GM13976 (cell line): ENCODE measurements around the gene PAPSS2.
"Not testable (repeated sequence)": the region's sequence is repeated elsewhere in the genome, so short reads cannot be mapped to it uniquely, and the experiment has no call there.

ENCODE experiments used
- DNase-seq: peaks from one replicate; pipeline ENCODE4 v3.0.0; 2012; ENCODE audit warnings: low spot score
- in situ Hi-C: fragments of 300-500 bp; cut with MboI; formaldehyde crosslinking; loops from one replicate; pipeline ENCODE4 v1.12.0; 2022; ENCODE audit warnings: low sequenced_read_pairs, mixed read lengths, inconsistent platforms; ENCODE audit not compliant: unreplicated experiment
- TF ChIP-seq, protein P1 (sequence below): IDR thresholded peaks from 2 replicates; pipeline ENCODE4 v1.5.1; 2012; ENCODE audit warnings: borderline replicate concordance, mild to moderate bottlenecking; ENCODE audit not compliant: insufficient read depth; ENCODE audit errors: extremely low read depth, missing control alignments, control extremely low read depth

Gene PAPSS2

DNA sequence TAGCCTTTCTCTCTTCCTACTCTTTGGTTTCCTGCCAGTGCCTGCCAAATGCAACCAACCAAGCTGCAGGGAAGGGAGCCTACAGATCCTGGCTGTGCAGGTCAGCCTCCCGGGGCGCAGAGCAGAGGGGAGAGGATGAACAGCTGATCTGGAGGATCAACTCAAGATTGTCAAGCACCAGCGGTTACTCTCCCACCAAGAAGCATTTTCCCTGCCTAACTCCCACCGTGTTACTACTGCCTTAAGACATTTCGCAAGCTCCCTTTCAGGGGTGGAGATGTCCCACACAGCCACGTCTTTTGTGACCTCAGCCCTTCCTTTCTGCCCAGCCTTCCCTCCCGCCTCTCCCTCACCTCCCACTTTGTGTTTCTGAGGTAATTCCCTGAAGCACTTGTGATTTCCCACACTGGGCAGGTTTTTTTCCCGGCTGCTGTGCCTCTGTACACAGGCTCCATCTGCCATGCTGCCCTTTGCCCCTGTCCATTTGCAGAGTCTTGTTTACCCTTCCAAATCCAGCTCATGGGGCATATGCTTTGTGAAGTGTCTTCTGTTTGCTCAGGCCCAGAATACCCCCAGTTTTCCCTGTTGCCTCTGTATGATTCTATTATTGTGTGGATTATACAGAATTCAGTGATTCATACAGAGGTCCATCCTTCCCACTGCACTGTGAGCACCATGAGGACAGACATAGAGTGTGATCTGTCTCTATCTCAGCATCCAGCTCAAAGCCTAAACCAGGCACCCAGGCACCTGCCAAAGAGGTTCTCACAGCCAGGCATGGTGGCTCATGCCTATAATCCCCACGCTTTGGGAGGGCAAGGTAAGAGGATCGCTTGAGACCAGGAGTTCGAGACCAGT lies 40.9 kb upstream of the PAPSS2 start:
- in situ Hi-C loops: no loop called here
- no peak for DNase-seq
- TF ChIP-seq, protein P1, sequence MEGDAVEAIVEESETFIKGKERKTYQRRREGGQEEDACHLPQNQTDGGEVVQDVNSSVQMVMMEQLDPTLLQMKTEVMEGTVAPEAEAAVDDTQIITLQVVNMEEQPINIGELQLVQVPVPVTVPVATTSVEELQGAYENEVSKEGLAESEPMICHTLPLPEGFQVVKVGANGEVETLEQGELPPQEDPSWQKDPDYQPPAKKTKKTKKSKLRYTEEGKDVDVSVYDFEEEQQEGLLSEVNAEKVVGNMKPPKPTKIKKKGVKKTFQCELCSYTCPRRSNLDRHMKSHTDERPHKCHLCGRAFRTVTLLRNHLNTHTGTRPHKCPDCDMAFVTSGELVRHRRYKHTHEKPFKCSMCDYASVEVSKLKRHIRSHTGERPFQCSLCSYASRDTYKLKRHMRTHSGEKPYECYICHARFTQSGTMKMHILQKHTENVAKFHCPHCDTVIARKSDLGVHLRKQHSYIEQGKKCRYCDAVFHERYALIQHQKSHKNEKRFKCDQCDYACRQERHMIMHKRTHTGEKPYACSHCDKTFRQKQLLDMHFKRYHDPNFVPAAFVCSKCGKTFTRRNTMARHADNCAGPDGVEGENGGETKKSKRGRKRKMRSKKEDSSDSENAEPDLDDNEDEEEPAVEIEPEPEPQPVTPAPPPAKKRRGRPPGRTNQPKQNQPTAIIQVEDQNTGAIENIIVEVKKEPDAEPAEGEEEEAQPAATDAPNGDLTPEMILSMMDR: no peak

DNA sequence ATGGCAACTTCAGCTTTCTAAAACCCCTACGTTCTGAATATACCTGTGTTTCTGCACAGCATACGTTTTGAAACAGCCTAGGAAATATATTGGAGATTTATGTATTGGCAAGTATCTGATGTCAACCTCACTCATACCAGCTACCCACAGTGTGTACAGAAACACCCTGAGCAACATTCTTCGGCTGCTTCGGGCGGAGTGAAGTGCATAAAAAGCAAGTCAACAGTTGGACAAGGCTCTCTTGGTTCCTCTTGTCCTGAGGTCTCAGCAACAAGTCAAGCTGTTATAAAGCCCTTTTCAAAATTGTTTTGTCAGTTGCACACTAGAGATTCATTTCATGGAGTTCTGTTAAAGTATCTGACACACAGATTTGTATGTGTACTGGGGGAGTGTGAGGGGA lies 40.0 kb upstream of the PAPSS2 start:
- TF ChIP-seq, protein P1: no peak
- DNase-seq: no peak
- in situ Hi-C loops: no loop called here

DNA sequence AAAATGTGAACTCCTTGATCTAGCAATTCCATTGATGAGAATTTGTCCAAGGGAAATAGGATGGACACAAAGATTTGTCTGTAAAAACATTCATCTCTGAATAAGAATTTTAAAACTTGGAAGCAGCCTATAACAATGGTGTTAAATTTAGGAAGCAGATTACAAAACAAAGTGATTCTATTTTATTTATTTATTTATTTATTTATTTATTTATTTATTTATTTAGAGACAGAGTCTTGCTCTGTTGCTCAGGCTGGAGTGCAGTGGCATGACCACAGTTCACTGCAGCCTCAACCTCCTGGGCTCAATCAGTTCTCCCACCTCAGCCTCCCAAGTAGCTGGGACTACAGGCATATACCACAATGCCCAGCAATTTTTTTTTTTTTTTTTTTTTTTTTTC lies 38.2 kb upstream of the PAPSS2 start:
- DNase-seq, in situ Hi-C loops: not testable (repeated sequence)

DNA sequence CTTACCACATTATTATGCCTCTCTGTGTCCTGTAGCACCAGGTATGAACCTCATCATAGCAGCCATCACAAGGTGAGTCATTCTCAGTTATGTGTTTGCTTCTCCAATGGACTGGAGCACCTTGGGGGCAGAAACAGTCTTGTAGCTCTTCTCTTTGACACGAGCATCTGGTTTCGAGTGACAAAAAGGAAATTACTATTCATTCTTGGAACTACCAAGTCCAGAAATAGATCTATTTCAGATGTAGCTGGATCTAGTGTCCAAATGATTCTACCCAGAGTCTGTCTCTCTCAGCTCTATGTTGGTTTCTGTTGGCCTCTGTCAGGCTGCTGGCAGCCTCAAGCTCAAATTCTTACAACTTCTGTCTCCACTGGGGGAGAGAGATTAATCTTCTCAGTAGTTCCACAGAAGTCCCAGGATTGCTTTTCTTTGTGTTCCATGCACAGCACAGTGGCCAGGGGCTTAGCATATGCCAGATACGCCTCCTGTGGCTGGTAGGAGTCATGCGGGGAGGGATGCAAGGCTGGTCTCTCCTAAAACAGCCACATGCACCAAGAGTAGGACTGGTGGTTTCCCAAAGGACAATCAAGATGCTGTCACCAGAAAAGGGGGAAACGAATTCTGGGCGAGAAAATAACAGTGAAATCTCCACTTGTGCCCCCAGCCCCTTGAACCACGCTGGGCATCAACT lies 37.2 kb upstream of the PAPSS2 start:
- no peak for DNase-seq
- in situ Hi-C loops: no loop called here
- TF ChIP-seq, protein P1: no peak

DNA sequence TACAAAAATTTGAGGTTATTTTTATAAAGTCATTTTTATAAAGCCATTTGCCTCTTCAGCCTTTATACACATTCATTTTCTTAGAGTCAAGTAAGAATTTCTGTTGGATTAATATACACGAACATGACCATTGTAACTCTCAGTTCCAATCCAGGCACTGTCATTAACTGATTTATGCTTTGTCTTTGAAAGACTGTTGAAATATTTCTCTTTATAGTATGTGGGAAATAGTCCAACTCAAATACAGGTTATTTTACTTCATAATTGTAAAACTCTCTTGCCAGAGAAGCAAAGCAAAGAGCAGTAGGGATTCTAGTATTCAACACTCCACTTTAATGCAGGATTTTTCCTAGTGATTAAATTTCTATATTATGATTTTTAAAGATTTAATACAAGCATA lies 36.5 kb upstream of the PAPSS2 start:
- DNase-seq: no peak
- in situ Hi-C loops: no loop called here
- TF ChIP-seq, protein P1: no peak

DNA sequence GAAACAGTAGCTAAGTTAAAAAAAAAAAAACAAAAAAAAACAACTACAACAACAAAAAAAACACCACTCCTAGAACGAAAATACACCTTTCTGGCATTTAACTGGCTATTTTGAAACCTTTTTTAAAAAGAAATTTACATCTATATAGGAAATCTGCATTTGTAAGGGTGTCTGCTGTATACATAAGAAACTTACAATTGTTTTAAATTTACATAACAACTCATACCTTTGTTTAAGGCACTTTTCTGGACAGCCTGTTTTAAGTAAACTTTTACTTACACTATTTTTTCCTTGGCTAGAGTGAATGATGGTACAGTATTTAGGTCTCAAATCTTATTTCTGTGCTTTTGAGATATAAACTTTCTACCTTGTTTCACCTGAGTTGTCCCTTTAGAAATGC lies 34.0 kb upstream of the PAPSS2 start:
- in situ Hi-C loops: no loop called here
- TF ChIP-seq, protein P1: no peak
- no peak for DNase-seq

DNA sequence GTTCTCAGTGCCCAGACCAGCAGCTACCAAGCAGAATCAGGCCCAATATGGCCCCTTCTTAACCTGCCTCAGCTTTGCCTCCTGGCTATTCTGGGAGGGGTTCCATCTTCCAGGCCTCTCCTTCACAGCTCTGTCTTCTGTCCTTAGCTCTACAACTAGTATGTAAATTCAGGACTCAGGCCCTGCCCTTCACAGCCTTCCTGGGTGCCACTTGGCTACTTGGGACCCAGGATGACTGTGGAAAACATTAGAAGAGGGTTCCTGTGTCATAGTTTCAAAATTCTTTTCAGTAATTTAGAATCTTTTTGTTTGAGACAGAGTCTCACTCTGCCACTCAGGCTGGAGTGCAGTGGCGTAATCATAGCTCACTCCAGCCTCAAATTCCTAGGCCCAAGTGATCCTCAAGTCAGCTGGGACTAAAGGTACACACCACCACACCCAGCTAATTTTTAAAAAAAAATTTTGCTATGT lies 33.2 kb upstream of the PAPSS2 start:
- in situ Hi-C loops: no loop called here
- TF ChIP-seq, protein P1: no peak
- DNase-seq: no peak
